OCI-LY7 (cell line): ENCODE data around the gene PGAP6. TPM values are rescaled to one million over a fixed set of nuclear protein-coding genes. Genes with fewer than 3 reads are reported as not detected.

Source experiments
- BruUV-seq: library from RNA; stranded (reverse); fragments of 400-500 nt; replicated peaks from 2 replicates; lab custom pipeline; 2021; lab: Mats Ljungman, UMichigan
- CTCF ChIA-PET: fragments of 300-600 bp; sonication (Branson Sonifier 250); formaldehyde crosslinking; loops from one replicate; lab custom pipeline; 2022; ENCODE audit warnings: antibody characterized with exemption; ENCODE audit not compliant: unreplicated experiment; lab: Charles Lee
- POLR2A ChIA-PET: fragments of 300-600 bp; sonication (Branson Sonifier 250); formaldehyde crosslinking; loops from one replicate; lab custom pipeline; 2022; ENCODE audit warnings: antibody characterized with exemption; lab: Charles Lee
- DNase-seq: peaks from one replicate; pipeline ENCODE4 v3.0.0-alpha.2; 2015; ENCODE audit warnings: low spot score
- H2AFZ ChIP-seq: fragments of 200-600 bp; sonication (generic), shearing (Covaris generic); 2 replicates; pipeline ENCODE4 v1.6.1; 2014; ENCODE audit warnings: mild to moderate bottlenecking, antibody characterized with exemption, low read length, moderate library complexity
- H3K27ac ChIP-seq: fragments of 200-600 bp; sonication (generic); 2 replicates; pipeline ENCODE4 v1.5.1; 2014; ENCODE audit warnings: mixed run types, low read depth, mild to moderate bottlenecking, moderate library complexity, low read length, inconsistent platforms; ENCODE audit not compliant: poor library complexity, severe bottlenecking
- H3K36me3 ChIP-seq: fragments of 200-600 bp; sonication (generic); 2 replicates; pipeline ENCODE4 v1.6.1; 2014; ENCODE audit warnings: mild to moderate bottlenecking, antibody characterized with exemption, low read length, moderate library complexity, mixed read lengths; ENCODE audit not compliant: insufficient read depth
- H3K4me1 ChIP-seq: fragments of 200-600 bp; sonication (generic); 2 replicates; pipeline ENCODE4 v1.5.1; 2014; ENCODE audit warnings: mild to moderate bottlenecking, low read length; ENCODE audit not compliant: insufficient read depth, poor library complexity, severe bottlenecking
- H3K4me2 ChIP-seq: fragments of 200-600 bp; sonication (generic); 2 replicates; pipeline ENCODE4 v1.6.1; 2014; ENCODE audit warnings: mild to moderate bottlenecking, low read length
- H3K4me3 ChIP-seq: fragments of 200-600 bp; sonication (generic); 2 replicates; pipeline ENCODE4 v1.5.1; 2014; ENCODE audit warnings: mild to moderate bottlenecking, low read depth, low read length; ENCODE audit not compliant: poor library complexity, severe bottlenecking
- H3K79me2 ChIP-seq: fragments of 200-600 bp; sonication (generic); 2 replicates; pipeline ENCODE4 v1.6.1; 2016; ENCODE audit warnings: low read depth, mild to moderate bottlenecking, low read length, moderate library complexity, mixed read lengths; ENCODE audit not compliant: insufficient read depth
- H3K9me2 ChIP-seq: fragments of 200-600 bp; sonication (generic); 2 replicates; pipeline ENCODE4 v1.6.1; 2016; ENCODE audit warnings: mild to moderate bottlenecking, low read length, mixed read lengths; ENCODE audit not compliant: insufficient read depth
- H3K9me3 ChIP-seq: fragments of 200-600 bp; sonication (generic); 2 replicates; pipeline ENCODE4 v1.6.1; 2014; ENCODE audit warnings: mild to moderate bottlenecking, mixed run types, low read length, mixed read lengths
- H4K20me1 ChIP-seq: fragments of 200-600 bp; sonication (generic); 2 replicates; pipeline ENCODE4 v1.6.1; 2014; ENCODE audit warnings: mild to moderate bottlenecking, antibody characterized with exemption, low read length, moderate library complexity, mixed read lengths; ENCODE audit not compliant: insufficient read depth
- EZH2phosphoT487 ChIP-seq: fragments of 200-600 bp; sonication (generic); IDR thresholded peaks from 2 replicates; pipeline ENCODE4 v1.6.1; 2018; ENCODE audit warnings: low read depth, borderline replicate concordance, mild to moderate bottlenecking, mixed run types, antibody characterized with exemption, low read length, moderate library complexity, mixed read lengths
- intact Hi-C: fragments of 100-400 bp; cut with micrococcal nuclease; formaldehyde crosslinking; loops from one replicate; pipeline ENCODE4 v1.10.0; 2022; ENCODE audit not compliant: unreplicated experiment
- total RNA-seq, 2 experiments: library from RNA; depleted of rRNA in 1 of 2; stranded (reverse); fragments of >200 nt in 1 of 2; shearing (Covaris generic) in 1 of 2; gene quantifications; 2 replicates each; pipeline ENCODE4 v1.2.3, GENCODE V29; 2014 to 2022
- TF ChIP-seq, protein P1 (sequence below): fragments of 200-600 bp; sonication (generic); conservative IDR thresholded peaks from 2 replicates; pipeline ENCODE4 v1.5.1; 2014; ENCODE audit warnings: mild to moderate bottlenecking, antibody characterized with exemption, low read length, moderate library complexity, mixed read lengths

The PGAP6 gene
- total RNA-seq, 2 experiments from 2014 or later, result 41.2 to 50.6 TPM

GRCh38 chr16:380762-381011, 1.1 kb downstream of the PGAP6 start:
- TF ChIP-seq, protein P1, sequence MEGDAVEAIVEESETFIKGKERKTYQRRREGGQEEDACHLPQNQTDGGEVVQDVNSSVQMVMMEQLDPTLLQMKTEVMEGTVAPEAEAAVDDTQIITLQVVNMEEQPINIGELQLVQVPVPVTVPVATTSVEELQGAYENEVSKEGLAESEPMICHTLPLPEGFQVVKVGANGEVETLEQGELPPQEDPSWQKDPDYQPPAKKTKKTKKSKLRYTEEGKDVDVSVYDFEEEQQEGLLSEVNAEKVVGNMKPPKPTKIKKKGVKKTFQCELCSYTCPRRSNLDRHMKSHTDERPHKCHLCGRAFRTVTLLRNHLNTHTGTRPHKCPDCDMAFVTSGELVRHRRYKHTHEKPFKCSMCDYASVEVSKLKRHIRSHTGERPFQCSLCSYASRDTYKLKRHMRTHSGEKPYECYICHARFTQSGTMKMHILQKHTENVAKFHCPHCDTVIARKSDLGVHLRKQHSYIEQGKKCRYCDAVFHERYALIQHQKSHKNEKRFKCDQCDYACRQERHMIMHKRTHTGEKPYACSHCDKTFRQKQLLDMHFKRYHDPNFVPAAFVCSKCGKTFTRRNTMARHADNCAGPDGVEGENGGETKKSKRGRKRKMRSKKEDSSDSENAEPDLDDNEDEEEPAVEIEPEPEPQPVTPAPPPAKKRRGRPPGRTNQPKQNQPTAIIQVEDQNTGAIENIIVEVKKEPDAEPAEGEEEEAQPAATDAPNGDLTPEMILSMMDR, result no peak
- TF ChIP-seq EZH2phosphoT487, result no peak
- Histone ChIP-seq H3K9me3 (no peaks in the 10 kb centered on the region), H3K4me2 (peak overlapping the region; percentile 82), H4K20me1 (no peaks in the 10 kb centered on the region), H2AFZ (no peak overlapping the region), H3K4me3 (peak overlapping the region; percentile 74), H3K79me2 (no peaks in the 10 kb centered on the region), H3K27ac (no peak overlapping the region), H3K4me1 (peaks cover 13% of the 10 kb centered on the region), H3K36me3 (peaks cover 15% of the 10 kb centered on the region; the same call in 1 of the 2 replicates), H3K9me2 (no peaks in the 10 kb centered on the region)
- no TSS peak for BruUV-seq
- DNase-seq, result no peak
- intact Hi-C loops, result loop anchor here (5.0 kb wide), 1 partner anchor 187 kb away; the partner anchor contains the start of genes NHLRC4 and PIGQ
- ChIA-PET CTCF (no interaction called here), POLR2A (interaction anchor here (0.6 kb wide), 1 partner anchor 20 kb away, joined by 3 read pairs; no protein-coding TSS in a partner anchor)

GRCh38 chr16:379961-380761, 1.6 kb downstream of the PGAP6 start:
- Histone ChIP-seq H2AFZ (no peak overlapping the region), H3K27ac (no peak overlapping the region), H3K9me3 (no peaks in the 10 kb centered on the region), H3K79me2 (no peaks in the 10 kb centered on the region), H3K9me2 (no peaks in the 10 kb centered on the region), H4K20me1 (no peaks in the 10 kb centered on the region), H3K36me3 (peaks cover 15% of the 10 kb centered on the region; the same call in 1 of the 2 replicates), H3K4me2 (peak overlapping the region; percentile 82), H3K4me3 (no peak overlapping the region), H3K4me1 (peaks cover 13% of the 10 kb centered on the region)
- ChIA-PET CTCF (no interaction called here), POLR2A (interaction anchor here (0.6 kb wide), 1 partner anchor 20 kb away, joined by 3 read pairs; no protein-coding TSS in a partner anchor)
- BruUV-seq, result no TSS peak
- intact Hi-C loops, result loop anchor here (5.0 kb wide), 1 partner anchor 187 kb away; the partner anchor contains the start of genes NHLRC4 and PIGQ
- TF ChIP-seq, protein P1, result no peak
- TF ChIP-seq EZH2phosphoT487, result no peak
- no peak for DNase-seq
